Hematopoietic multipotent progenitor cell (in vitro differentiated cells): Measurements from ENCODE around the gene FRYL. TPM values are rescaled to one million over a fixed set of nuclear protein-coding genes. Genes with fewer than 3 reads are reported as not detected.
A peak's percentile ranks its signal among the peaks of the same experiment; 100 is the strongest.

Source experiments
- DNase-seq, 3 donors: peaks; one replicate each; pipeline ENCODE4 v3.0.0-alpha.2; 2011 to 2015; ENCODE audit warnings: low read depth in 2 of 3, low spot score in 2 of 3
- total RNA-seq: library from RNA; depleted of rRNA; stranded (reverse); fragments of >200 nt; gene quantifications from one replicate; pipeline ENCODE4 v1.2.3, GENCODE V29; 2012

The FRYL gene
- total RNA-seq, 1 donor: 47.1 TPM

- DNase-seq: no peak
Observed at GRCh38 chr4:48634688-48635308, 145.3 kb downstream of the FRYL start.

- DNase-seq: no peak
Observed at GRCh38 chr4:48633657-48634056, 146.4 kb downstream of the FRYL start.

- peak in 1 of 3 donors; percentile 6 for DNase-seq
Observed at GRCh38 chr4:48629458-48629857, 150.6 kb downstream of the FRYL start.

GRCh38 chr4:48623182-48623780 is 156.8 kb downstream of the FRYL start:
- DNase-seq: no peak

- DNase-seq: no peak
Observed at GRCh38 chr4:48620831-48621230, 159.2 kb downstream of the FRYL start.

- DNase-seq: no peak
Observed at GRCh38 chr4:48620093-48620492, 160.0 kb downstream of the FRYL start.

- DNase-seq: no peak
Observed at GRCh38 chr4:48604527-48604926, 175.6 kb downstream of the FRYL start.

GRCh38 chr4:48604041-48604440 is 176.0 kb downstream of the FRYL start:
- no peak for DNase-seq

- no peak for DNase-seq
Observed at GRCh38 chr4:48603366-48604003, 176.6 kb downstream of the FRYL start.

GRCh38 chr4:48602763-48603162 is 177.3 kb downstream of the FRYL start:
- no peak for DNase-seq

GRCh38 chr4:48602222-48602621 is 177.9 kb downstream of the FRYL start:
- DNase-seq: no peak

GRCh38 chr4:48596336-48596735 is 183.7 kb downstream of the FRYL start:
- no peak for DNase-seq

GRCh38 chr4:48594180-48594579 is 185.9 kb downstream of the FRYL start:
- no peak for DNase-seq

- no peak for DNase-seq
Observed at GRCh38 chr4:48591372-48591771, 188.7 kb downstream of the FRYL start.

GRCh38 chr4:48590884-48591283 is 189.2 kb downstream of the FRYL start:
- no peak for DNase-seq

GRCh38 chr4:48589098-48589445 is 191.0 kb downstream of the FRYL start:
- DNase-seq: no peak

- no peak for DNase-seq
Observed at GRCh38 chr4:48588230-48589097, 191.6 kb downstream of the FRYL start.

- no peak for DNase-seq
Observed at GRCh38 chr4:48585401-48585800, 194.7 kb downstream of the FRYL start.

- peak; percentile 24 to 66 (median 56) for DNase-seq
Observed at GRCh38 chr4:48578132-48578968, 201.7 kb downstream of the FRYL start.

GRCh38 chr4:48575964-48576363 is 204.1 kb downstream of the FRYL start:
- DNase-seq: no peak
